Measurements from ENCODE around the gene POLR1C.

Gene POLR1C

GRCh38 chr6:43471399-43471798 lies 45.5 kb upstream of the POLR1C start:
- no peaks in the 10 kb centered on the region for H4K20me1 ChIP-seq (ENCODE audit: insufficient read depth, low read length)
- TF ChIP-seq EZH2phosphoT487 (IDR thresholded peaks at IDR 0.05; ENCODE audit: low read length) (no peak), EZH2 (optimal IDR thresholded peaks at IDR 0.05; ENCODE audit: low read depth, low read length) (no peak), CTCF (IDR thresholded peaks at IDR 0.05; ENCODE audit: low read length) (no peak)
- no peak overlapping the region for H3K4me3 ChIP-seq (ENCODE audit: low read length)
- no peak overlapping the region for H2AFZ ChIP-seq (ENCODE audit: low read length)
- no peaks in the 10 kb centered on the region for H3K9me2 ChIP-seq (replicated peaks; ENCODE audit: insufficient read depth, low read length)
- no peaks in the 10 kb centered on the region for H3F3A ChIP-seq (ENCODE audit: insufficient read depth, low read length)
- DNase-seq: no peak
- H3K4me1 ChIP-seq (ENCODE audit: low read length): no peaks in the 10 kb centered on the region
- H3K27me3 ChIP-seq (replicated peaks; ENCODE audit: insufficient read depth, low read length): no peaks in the 10 kb centered on the region
- no peak overlapping the region for H3K27ac ChIP-seq (ENCODE audit: low read length)
- H3K9ac ChIP-seq (ENCODE audit: low read length): no peak overlapping the region
- no peaks in the 10 kb centered on the region for H3K9me3 ChIP-seq (replicated peaks; ENCODE audit: insufficient read depth, low read length)
- no peaks in the 10 kb centered on the region for H3K79me2 ChIP-seq (ENCODE audit: low read length)
- H3K36me3 ChIP-seq (replicated peaks; ENCODE audit: insufficient read depth, low read length): no peaks in the 10 kb centered on the region
- H3K4me2 ChIP-seq (ENCODE audit: low read depth, low read length): no peak overlapping the region

GRCh38 chr6:43472515-43472914 lies 44.4 kb upstream of the POLR1C start:
- no peak overlapping the region for H2AFZ ChIP-seq (ENCODE audit: low read length)
- DNase-seq: no peak
- no peak overlapping the region for H3K9ac ChIP-seq (ENCODE audit: low read length)
- H3K4me3 ChIP-seq (ENCODE audit: low read length): no peak overlapping the region
- no peaks in the 10 kb centered on the region for H3K4me1 ChIP-seq (ENCODE audit: low read length)
- no peaks in the 10 kb centered on the region for H3K27me3 ChIP-seq (replicated peaks; ENCODE audit: insufficient read depth, low read length)
- H4K20me1 ChIP-seq (ENCODE audit: insufficient read depth, low read length): no peaks in the 10 kb centered on the region
- H3F3A ChIP-seq (ENCODE audit: insufficient read depth, low read length): no peaks in the 10 kb centered on the region
- H3K9me3 ChIP-seq (replicated peaks; ENCODE audit: insufficient read depth, low read length): no peaks in the 10 kb centered on the region
- H3K79me2 ChIP-seq (ENCODE audit: low read length): peaks cover under 1% of the 10 kb centered on the region; the same call in 1 of the 2 replicates
- no peak overlapping the region for H3K4me2 ChIP-seq (ENCODE audit: low read depth, low read length)
- H3K9me2 ChIP-seq (replicated peaks; ENCODE audit: insufficient read depth, low read length): no peaks in the 10 kb centered on the region
- TF ChIP-seq EZH2phosphoT487 (IDR thresholded peaks at IDR 0.05; ENCODE audit: low read length): no peak
- no peak for TF ChIP-seq CTCF (IDR thresholded peaks at IDR 0.05; ENCODE audit: low read length)
- no peak for TF ChIP-seq EZH2 (optimal IDR thresholded peaks at IDR 0.05; ENCODE audit: low read depth, low read length)
- no peak overlapping the region for H3K27ac ChIP-seq (ENCODE audit: low read length)
- H3K36me3 ChIP-seq (replicated peaks; ENCODE audit: insufficient read depth, low read length): no peaks in the 10 kb centered on the region

GRCh38 chr6:43475516-43475915 lies 41.4 kb upstream of the POLR1C start:
- no peaks in the 10 kb centered on the region for H3K27me3 ChIP-seq (replicated peaks; ENCODE audit: insufficient read depth, low read length)
- no peak overlapping the region for H2AFZ ChIP-seq (ENCODE audit: low read length)
- H4K20me1 ChIP-seq (ENCODE audit: insufficient read depth, low read length): no peaks in the 10 kb centered on the region
- H3K4me3 ChIP-seq (ENCODE audit: low read length): no peak overlapping the region
- H3K27ac ChIP-seq (ENCODE audit: low read length): no peak overlapping the region
- no peak for DNase-seq
- H3K9me3 ChIP-seq (replicated peaks; ENCODE audit: insufficient read depth, low read length): no peaks in the 10 kb centered on the region
- no peaks in the 10 kb centered on the region for H3K36me3 ChIP-seq (replicated peaks; ENCODE audit: insufficient read depth, low read length)
- H3K4me1 ChIP-seq (ENCODE audit: low read length): peaks cover 7% of the 10 kb centered on the region
- TF ChIP-seq CTCF (IDR thresholded peaks at IDR 0.05; ENCODE audit: low read length): no peak
- TF ChIP-seq EZH2phosphoT487 (IDR thresholded peaks at IDR 0.05; ENCODE audit: low read length): no peak
- no peak for TF ChIP-seq EZH2 (optimal IDR thresholded peaks at IDR 0.05; ENCODE audit: low read depth, low read length)
- H3K79me2 ChIP-seq (ENCODE audit: low read length): peaks cover 30% of the 10 kb centered on the region
- H3K9ac ChIP-seq (ENCODE audit: low read length): no peak overlapping the region
- no peaks in the 10 kb centered on the region for H3F3A ChIP-seq (ENCODE audit: insufficient read depth, low read length)
- H3K9me2 ChIP-seq (replicated peaks; ENCODE audit: insufficient read depth, low read length): no peaks in the 10 kb centered on the region
- H3K4me2 ChIP-seq (ENCODE audit: low read depth, low read length): no peak overlapping the region
